ENCODE data around the gene SAMM50. TPM values are rescaled to one million over a fixed set of nuclear protein-coding genes. Genes with fewer than 3 reads are reported as not detected.

Gene SAMM50
- total and polyA plus RNA-seq, 2 donors (not counting 3 experiments of a cell fraction or from before 2014, with no cell fraction given), result 42.9 to 56.2 TPM

- intact Hi-C loops (cut with micrococcal nuclease) (no loop called here), dilution Hi-C loops (cut with MboI; ENCODE audit: extremely low pct_ligation_motif_present, low sequenced_read_pairs) (no loop called here)
- Histone ChIP-seq H3K4me3 (replicated peaks in 1 of 3; ENCODE audit: insufficient read depth in 1 of 3, low read depth in 1 of 3, low read length in 3 of 3) (no peak overlapping the region), H3K9ac (replicated peaks; ENCODE audit: extremely low read depth, insufficient read depth, low read length) (no peak overlapping the region), H3K4me2 (ENCODE audit: insufficient read depth, low read length) (no peak overlapping the region), H3K27ac (ENCODE audit: insufficient read depth, low read depth, low read length) (no peak overlapping the region), H3K27me3 (ENCODE audit: control insufficient read depth in 2 of 2, insufficient read depth in 2 of 2, low read length in 2 of 2) (no peaks in the 10 kb centered on the region), H3K36me3 (ENCODE audit: control insufficient read depth in 2 of 2, extremely low read depth in 1 of 2, insufficient read depth in 2 of 2, low read length in 2 of 2) (no peaks in the 10 kb centered on the region), H4K20me1 (replicated peaks; ENCODE audit: control insufficient read depth, extremely low read depth, insufficient read depth, low read length) (no peaks in the 10 kb centered on the region), H2AFZ (ENCODE audit: low read depth, low read length) (no peak overlapping the region), H3K9me3 (replicated peaks; ENCODE audit: control insufficient read depth, insufficient read depth, low read length) (no peaks in the 10 kb centered on the region), H3K9me1 (replicated peaks; ENCODE audit: control insufficient read depth, extremely low read depth, insufficient read depth, low read length) (no peaks in the 10 kb centered on the region), H3K79me2 (ENCODE audit: control insufficient read depth, insufficient read depth, low read length) (peaks cover 9% of the 10 kb centered on the region), H3K4me1 (ENCODE audit: control insufficient read depth, extremely low read depth, insufficient read depth, low read length) (peaks cover 16% of the 10 kb centered on the region)
- DNase-seq (ENCODE audit: low read depth, low spot score), result no peak
- no peak for FAIRE-seq
- TF ChIP-seq JUN (IDR thresholded peaks at IDR 0.05; ENCODE audit: borderline replicate concordance, insufficient read depth, insufficient read length, low read depth) (no peak), GATA2 (IDR thresholded peaks at IDR 0.05; ENCODE audit: insufficient read depth, insufficient read length, low read depth, low read length) (no peak), POLR2AphosphoS5 (IDR thresholded peaks at IDR 0.05; ENCODE audit: insufficient read depth, low read depth, low read length) (no peak), MYC (IDR thresholded peaks at IDR 0.05; ENCODE audit: low read depth, low read length) (no peak), EZH2 (IDR thresholded peaks at IDR 0.05; ENCODE audit: borderline replicate concordance, low read depth, low read length, severe bottlenecking) (no peak), MAX (IDR thresholded peaks at IDR 0.05; ENCODE audit: insufficient read depth, insufficient read length) (no peak), POLR2A (IDR thresholded peaks at IDR 0.05; ENCODE audit: low read depth, low read length) (no peak)
- BruUV-seq (replicated peaks), result no TSS peak
- ChIA-PET POLR2A (no interaction called here), CTCF (interaction anchor here (1.8 kb wide), 1 partner anchor 66 kb away, joined by 8 read pairs; no protein-coding TSS in a partner anchor)
Measured at GRCh38 chr22:43951391-43951790, 3.9 kb upstream of the SAMM50 start.

DNA sequence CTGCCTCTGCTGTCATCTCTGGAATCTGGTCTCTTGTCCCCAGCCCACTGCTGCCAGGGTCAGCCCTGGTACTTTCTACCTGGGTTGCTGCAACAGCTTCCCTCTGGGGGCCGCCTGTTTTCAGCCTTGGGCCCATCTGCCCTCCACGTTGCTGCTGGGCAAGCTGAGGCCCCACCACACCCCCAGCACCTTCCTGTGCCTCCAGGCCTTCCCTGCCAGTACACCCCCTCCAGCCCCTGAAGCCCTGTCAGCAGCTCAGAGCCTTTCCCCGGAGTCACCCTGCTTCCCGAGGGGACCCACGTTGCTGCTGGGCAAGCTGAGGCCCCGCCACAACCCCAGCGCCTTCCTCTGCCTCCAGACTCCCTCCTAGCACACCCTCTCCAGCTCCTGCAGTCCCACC is 3.3 kb upstream of the SAMM50 start:
- ChIA-PET POLR2A (no interaction called here), CTCF (interaction anchor here (0.9 to 1.8 kb wide), 4 partner anchors 41 to 673 kb away, joined by 4 to 8 read pairs (median 5); no protein-coding TSS in a partner anchor)
- no peaks in the 10 kb centered on the region for H3K27me3 ChIP-seq (ENCODE audit: control insufficient read depth in 2 of 2, insufficient read depth in 2 of 2, low read length in 2 of 2)
- intact Hi-C loops (cut with micrococcal nuclease), result no loop called here
- H3K27ac ChIP-seq (ENCODE audit: insufficient read depth, low read depth, low read length), result no peak overlapping the region
- FAIRE-seq, result no peak
- dilution Hi-C loops (cut with MboI; ENCODE audit: extremely low pct_ligation_motif_present, low sequenced_read_pairs), result no loop called here
- BruUV-seq (replicated peaks), result no TSS peak
- no peak for DNase-seq (ENCODE audit: low read depth, low spot score)
- no peaks in the 10 kb centered on the region for H4K20me1 ChIP-seq (replicated peaks; ENCODE audit: control insufficient read depth, extremely low read depth, insufficient read depth, low read length)
- no peaks in the 10 kb centered on the region for H3K9me3 ChIP-seq (replicated peaks; ENCODE audit: control insufficient read depth, insufficient read depth, low read length)
- peaks cover 14% of the 10 kb centered on the region for H3K79me2 ChIP-seq (ENCODE audit: control insufficient read depth, insufficient read depth, low read length)
- no peak overlapping the region for H3K4me3 ChIP-seq (replicated peaks in 1 of 3; ENCODE audit: insufficient read depth in 1 of 3, low read depth in 1 of 3, low read length in 3 of 3)
- TF ChIP-seq MAX (IDR thresholded peaks at IDR 0.05; ENCODE audit: insufficient read depth, insufficient read length), result no peak
- TF ChIP-seq EZH2 (IDR thresholded peaks at IDR 0.05; ENCODE audit: borderline replicate concordance, low read depth, low read length, severe bottlenecking), result no peak
- TF ChIP-seq CTCF (IDR thresholded peaks at IDR 0.05; ENCODE audit: extremely low read depth in 1 of 2, insufficient read depth in 1 of 2, low read depth in 1 of 2, low read length in 2 of 2), result no peak
- TF ChIP-seq POLR2A (IDR thresholded peaks at IDR 0.05; ENCODE audit: low read depth, low read length), result no peak
- no peak for TF ChIP-seq JUN (IDR thresholded peaks at IDR 0.05; ENCODE audit: borderline replicate concordance, insufficient read depth, insufficient read length, low read depth)
- no peak for TF ChIP-seq GATA2 (IDR thresholded peaks at IDR 0.05; ENCODE audit: insufficient read depth, insufficient read length, low read depth, low read length)
- no peak for TF ChIP-seq MYC (IDR thresholded peaks at IDR 0.05; ENCODE audit: low read depth, low read length)
- TF ChIP-seq FOS (IDR thresholded peaks at IDR 0.05; ENCODE audit: borderline replicate concordance, insufficient read depth, low read length), result no peak
- TF ChIP-seq POLR2AphosphoS5 (IDR thresholded peaks at IDR 0.05; ENCODE audit: insufficient read depth, low read depth, low read length), result no peak
- H2AFZ ChIP-seq (ENCODE audit: low read depth, low read length), result no peak overlapping the region
- H3K9ac ChIP-seq (replicated peaks; ENCODE audit: extremely low read depth, insufficient read depth, low read length), result no peak overlapping the region
- no peak overlapping the region for H3K4me2 ChIP-seq (ENCODE audit: insufficient read depth, low read length)
- H3K4me1 ChIP-seq (ENCODE audit: control insufficient read depth, extremely low read depth, insufficient read depth, low read length), result peaks cover 22% of the 10 kb centered on the region
- H3K9me1 ChIP-seq (replicated peaks; ENCODE audit: control insufficient read depth, extremely low read depth, insufficient read depth, low read length), result no peaks in the 10 kb centered on the region
- H3K36me3 ChIP-seq (ENCODE audit: control insufficient read depth in 2 of 2, extremely low read depth in 1 of 2, insufficient read depth in 2 of 2, low read length in 2 of 2), result no peaks in the 10 kb centered on the region

All from endothelial cell of umbilical vein (primary cell).